ENCODE results near the gene CTCF.
A peak's percentile ranks its signal among the peaks of the same experiment; 100 is the strongest.

DNA sequence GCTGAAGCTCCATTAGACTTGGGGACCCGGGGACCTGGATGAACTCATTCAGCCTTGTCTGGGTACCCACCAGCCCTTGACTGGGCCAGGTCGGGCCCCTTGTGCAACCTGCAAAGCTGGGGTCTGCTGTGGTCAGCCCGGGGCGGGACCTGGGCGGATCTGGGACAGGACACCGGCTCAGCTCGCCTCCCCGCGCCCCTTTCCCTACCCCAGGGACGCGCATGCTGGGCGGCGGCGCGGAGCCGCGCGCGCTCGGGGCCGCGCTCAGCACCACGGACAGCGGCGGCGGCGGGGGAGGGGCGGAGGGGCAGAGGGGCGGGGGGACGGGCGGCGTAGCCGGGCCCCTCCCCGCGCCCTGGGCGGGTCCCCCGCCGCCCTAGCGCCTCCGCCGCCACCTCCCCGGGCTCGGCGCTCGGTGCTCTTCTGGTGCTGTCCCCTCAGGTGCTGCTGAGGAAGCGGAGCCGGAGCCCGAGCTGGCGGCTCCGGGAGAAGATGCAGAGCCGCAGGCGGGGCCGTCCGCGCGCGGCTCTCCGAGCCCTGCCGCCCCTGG is 90.3 kb downstream of the CTCF start:
- TF ChIP-seq, protein P1, sequence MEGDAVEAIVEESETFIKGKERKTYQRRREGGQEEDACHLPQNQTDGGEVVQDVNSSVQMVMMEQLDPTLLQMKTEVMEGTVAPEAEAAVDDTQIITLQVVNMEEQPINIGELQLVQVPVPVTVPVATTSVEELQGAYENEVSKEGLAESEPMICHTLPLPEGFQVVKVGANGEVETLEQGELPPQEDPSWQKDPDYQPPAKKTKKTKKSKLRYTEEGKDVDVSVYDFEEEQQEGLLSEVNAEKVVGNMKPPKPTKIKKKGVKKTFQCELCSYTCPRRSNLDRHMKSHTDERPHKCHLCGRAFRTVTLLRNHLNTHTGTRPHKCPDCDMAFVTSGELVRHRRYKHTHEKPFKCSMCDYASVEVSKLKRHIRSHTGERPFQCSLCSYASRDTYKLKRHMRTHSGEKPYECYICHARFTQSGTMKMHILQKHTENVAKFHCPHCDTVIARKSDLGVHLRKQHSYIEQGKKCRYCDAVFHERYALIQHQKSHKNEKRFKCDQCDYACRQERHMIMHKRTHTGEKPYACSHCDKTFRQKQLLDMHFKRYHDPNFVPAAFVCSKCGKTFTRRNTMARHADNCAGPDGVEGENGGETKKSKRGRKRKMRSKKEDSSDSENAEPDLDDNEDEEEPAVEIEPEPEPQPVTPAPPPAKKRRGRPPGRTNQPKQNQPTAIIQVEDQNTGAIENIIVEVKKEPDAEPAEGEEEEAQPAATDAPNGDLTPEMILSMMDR (IDR thresholded peaks at IDR 0.05; ENCODE audit: low read depth, low read length, missing input control) = no peak
- TF ChIP-seq, protein P2, sequence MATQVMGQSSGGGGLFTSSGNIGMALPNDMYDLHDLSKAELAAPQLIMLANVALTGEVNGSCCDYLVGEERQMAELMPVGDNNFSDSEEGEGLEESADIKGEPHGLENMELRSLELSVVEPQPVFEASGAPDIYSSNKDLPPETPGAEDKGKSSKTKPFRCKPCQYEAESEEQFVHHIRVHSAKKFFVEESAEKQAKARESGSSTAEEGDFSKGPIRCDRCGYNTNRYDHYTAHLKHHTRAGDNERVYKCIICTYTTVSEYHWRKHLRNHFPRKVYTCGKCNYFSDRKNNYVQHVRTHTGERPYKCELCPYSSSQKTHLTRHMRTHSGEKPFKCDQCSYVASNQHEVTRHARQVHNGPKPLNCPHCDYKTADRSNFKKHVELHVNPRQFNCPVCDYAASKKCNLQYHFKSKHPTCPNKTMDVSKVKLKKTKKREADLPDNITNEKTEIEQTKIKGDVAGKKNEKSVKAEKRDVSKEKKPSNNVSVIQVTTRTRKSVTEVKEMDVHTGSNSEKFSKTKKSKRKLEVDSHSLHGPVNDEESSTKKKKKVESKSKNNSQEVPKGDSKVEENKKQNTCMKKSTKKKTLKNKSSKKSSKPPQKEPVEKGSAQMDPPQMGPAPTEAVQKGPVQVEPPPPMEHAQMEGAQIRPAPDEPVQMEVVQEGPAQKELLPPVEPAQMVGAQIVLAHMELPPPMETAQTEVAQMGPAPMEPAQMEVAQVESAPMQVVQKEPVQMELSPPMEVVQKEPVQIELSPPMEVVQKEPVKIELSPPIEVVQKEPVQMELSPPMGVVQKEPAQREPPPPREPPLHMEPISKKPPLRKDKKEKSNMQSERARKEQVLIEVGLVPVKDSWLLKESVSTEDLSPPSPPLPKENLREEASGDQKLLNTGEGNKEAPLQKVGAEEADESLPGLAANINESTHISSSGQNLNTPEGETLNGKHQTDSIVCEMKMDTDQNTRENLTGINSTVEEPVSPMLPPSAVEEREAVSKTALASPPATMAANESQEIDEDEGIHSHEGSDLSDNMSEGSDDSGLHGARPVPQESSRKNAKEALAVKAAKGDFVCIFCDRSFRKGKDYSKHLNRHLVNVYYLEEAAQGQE (IDR thresholded peaks at IDR 0.05) = peak; percentile 81
